ENCODE measurements around the gene LTF. TPM values are rescaled to one million over a fixed set of nuclear protein-coding genes. Genes with fewer than 3 reads are reported as not detected.

LTF gene
- total and polyA plus RNA-seq, 10 of the 15 experiments (the other 5 are each of a cell fraction or from before 2014, with no cell fraction given): 0.03 to 0.31 TPM; not detected in 8

DNA sequence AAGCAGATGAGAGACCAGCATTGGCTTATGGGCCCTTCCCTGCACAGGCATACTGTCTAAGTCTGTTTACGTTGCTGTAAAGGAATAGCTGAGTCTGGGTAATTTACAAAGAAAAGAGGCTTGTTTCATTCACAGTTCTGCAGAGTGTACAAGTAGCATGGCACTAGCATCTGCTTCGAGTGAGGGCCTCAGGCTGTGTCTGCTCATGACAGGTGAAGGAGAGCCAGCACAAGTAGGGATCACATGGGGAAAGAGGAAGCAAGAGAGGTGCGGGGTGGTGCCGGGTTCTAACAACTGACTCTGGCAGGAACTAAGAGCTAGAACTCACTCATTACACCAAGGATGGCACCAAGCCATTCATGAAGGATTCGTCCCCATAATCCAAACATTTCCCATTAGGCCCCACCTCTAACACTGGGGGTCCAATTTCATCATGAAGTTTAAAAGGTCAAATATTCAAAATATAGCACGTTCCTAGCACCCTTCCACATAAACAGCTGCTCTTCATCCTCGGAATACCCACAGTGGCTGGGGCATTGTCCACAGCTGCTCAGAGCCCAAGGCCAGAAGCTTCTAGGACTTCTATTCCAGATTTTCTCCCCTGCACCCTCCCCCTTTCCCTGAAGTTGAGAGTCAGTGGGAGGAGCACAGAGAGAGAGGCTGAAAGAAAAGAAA lies 38.6 kb upstream of the LTF start:
- CTCF ChIA-PET: interaction anchor here (1.2 to 6.0 kb wide), 2 partner anchors 14 to 126 kb away, joined by 5 to 29 read pairs; no protein-coding TSS in a partner anchor
- Histone ChIP-seq H3K36me3 (ENCODE audit: control insufficient read depth in 2 of 2, insufficient read depth in 2 of 2, low read length in 1 of 2) (no peaks in the 10 kb centered on the region), H3K9me3 (replicated peaks; ENCODE audit: control insufficient read depth, insufficient read depth, low read length) (peaks cover 2% of the 10 kb centered on the region; the same call in 2 of the 3 replicates), H3K4me2 (ENCODE audit: control insufficient read depth, insufficient read depth) (no peak overlapping the region), H4K20me1 (ENCODE audit: control insufficient read depth, insufficient read depth) (no peaks in the 10 kb centered on the region), H3K4me3 (no peak overlapping the region), H3K27ac (ENCODE audit: control insufficient read depth, insufficient read depth) (no peak overlapping the region), H3K79me2 (ENCODE audit: control insufficient read depth, insufficient read depth, low read length) (no peaks in the 10 kb centered on the region), H3K9ac (ENCODE audit: control insufficient read depth, insufficient read depth, low read length) (no peak overlapping the region), H2AFZ (ENCODE audit: control insufficient read depth, low read depth, low read length) (no peak overlapping the region), H3K27me3 (replicated peaks in 1 of 2; ENCODE audit: control insufficient read depth in 2 of 2, insufficient read depth in 2 of 2, low read length in 1 of 2) (peaks cover 0 to 3% of the 10 kb centered on the region in 2 experiments; a peak in 1 of 4 replicates), H3K4me1 (ENCODE audit: control insufficient read depth, insufficient read depth, low read length) (peaks cover 24% of the 10 kb centered on the region)
- DNase-seq (ENCODE audit: low read depth, low spot score): no peak
- POLR2A ChIA-PET: no interaction called here
- no peak for TF ChIP-seq STAT3 (IDR thresholded peaks at IDR 0.05; ENCODE audit: low read depth, low read length)
- no peak for TF ChIP-seq BCL3 (IDR thresholded peaks at IDR 0.05; ENCODE audit: borderline replicate concordance, insufficient read depth, low read depth, low read length, poor library complexity, severe bottlenecking)
- no peak for TF ChIP-seq ATF3 (IDR thresholded peaks at IDR 0.05; ENCODE audit: borderline replicate concordance, extremely low read depth, low read depth, low read length)
- TF ChIP-seq MEF2A (IDR thresholded peaks at IDR 0.05; ENCODE audit: insufficient read depth, low read depth, low read length): no peak
- TF ChIP-seq ATF7 (IDR thresholded peaks at IDR 0.05; ENCODE audit: low read depth): no peak
- TF ChIP-seq CBFB (IDR thresholded peaks at IDR 0.05; ENCODE audit: low read depth): no peak
- TF ChIP-seq GATAD2B (conservative IDR thresholded peaks at IDR 0.05; ENCODE audit: low read depth): no peak
- TF ChIP-seq CREM (IDR thresholded peaks at IDR 0.05; ENCODE audit: low read depth): no peak
- in situ Hi-C loops (cut with MboI) (no loop called here), intact Hi-C loops (cut with micrococcal nuclease; ENCODE audit: unreplicated experiment) (loop anchor here (5.0 kb wide), 1 partner anchor 34 kb away; no protein-coding TSS in a partner anchor)
- SMC1A ChIA-PET (ENCODE audit: uncharacterized antibody, unreplicated experiment): interaction anchor here (1.9 kb wide), 1 partner anchor 14 kb away, joined by 5 read pairs; no protein-coding TSS in a partner anchor
- BruUV-seq (replicated peaks): no TSS peak
- 96% methylated on average over 7 of the region's 7 CpGs for WGBS (ENCODE audit: insufficient coverage, insufficient replicate concordance, low lambda C conversion rate, missing lambda C conversion rate)
- RAD21 ChIA-PET (ENCODE audit: unreplicated experiment): interaction anchor here (1.3 kb wide), 1 partner anchor 14 kb away, joined by 5 read pairs; no protein-coding TSS in a partner anchor
- ATAC-seq: no peak
- no peak for FAIRE-seq

Data from GM12878 (cell line).